NCI-H2196 (cell line): Measurements from ENCODE around the gene PLA2G2A.
"Not testable (repeated sequence)": the region's sequence is repeated elsewhere in the genome, so short reads cannot be mapped to it uniquely, and the experiment has no call there.

ENCODE experiments used
- DNase-seq: peaks from one replicate; lab custom pipeline; 2025; ENCODE audit not compliant: unreplicated experiment; lab: John Stamatoyannopoulos, UW

Gene PLA2G2A

GRCh38 chr1:19934336-19934735, 45.1 kb downstream of the PLA2G2A start:
- DNase-seq, result no peak

DNA sequence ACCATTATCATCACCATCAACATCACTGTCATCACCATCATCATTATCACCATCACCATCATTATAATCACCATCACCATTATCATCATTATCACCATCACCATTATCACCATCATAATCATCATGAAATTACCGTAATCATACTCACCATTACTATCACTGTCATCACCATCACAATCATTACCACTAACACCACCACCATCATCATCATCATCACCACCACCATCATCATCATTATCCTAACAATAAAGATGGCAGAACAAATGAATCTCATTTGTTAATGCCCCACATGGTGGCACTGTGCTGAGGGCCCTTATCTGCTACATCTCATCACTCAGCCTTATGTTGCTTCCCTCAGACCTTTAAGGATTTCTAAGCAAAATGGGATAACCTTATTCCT, 46.6 kb downstream of the PLA2G2A start:
- DNase-seq, result no peak

DNA sequence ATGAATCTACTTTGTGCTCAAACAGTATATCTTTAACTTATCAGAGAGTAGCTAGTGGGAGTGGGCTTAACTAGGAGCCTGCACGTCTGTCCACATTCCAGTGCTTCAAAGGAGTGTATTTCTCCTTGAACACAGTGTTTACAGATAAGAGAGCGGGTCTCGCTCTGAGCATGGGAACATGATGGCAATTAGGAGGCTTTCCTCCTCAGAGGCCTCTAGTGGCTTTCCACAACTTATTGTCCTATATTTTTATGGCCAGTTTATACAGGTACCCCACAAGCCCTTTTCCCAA, 52.3 kb downstream of the PLA2G2A start:
- not testable (repeated sequence) for DNase-seq

- no peak for DNase-seq
Observed at GRCh38 chr1:19926296-19927129, 52.9 kb downstream of the PLA2G2A start.
